ENCODE measurements around the gene TLX3. TPM values are rescaled to one million over a fixed set of nuclear protein-coding genes. Genes with fewer than 3 reads are reported as not detected.
A peak's percentile ranks its signal among the peaks of the same experiment; 100 is the strongest.

The TLX3 gene
- total RNA-seq, 2 donors from 2014 or later = not detected

GRCh38 chr5:171263181-171263580 lies 45.9 kb upstream of the TLX3 start:
- Mint-ChIP-seq H3K9me3 (no peaks in the 10 kb centered on the region), H3K4me3 (no peak overlapping the region), H3K27ac (no peak overlapping the region), H3K36me3 (ENCODE audit: low read depth) (peaks cover 3% of the 10 kb centered on the region), H3K4me1 (no peaks in the 10 kb centered on the region), H3K27me3 (ENCODE audit: insufficient read depth) (no peaks in the 10 kb centered on the region)
- H3K27ac ChIP-seq (ENCODE audit: low read depth, low read length) = no peak overlapping the region
- no peaks in the 10 kb centered on the region for H3K9me3 ChIP-seq (ENCODE audit: control insufficient read depth, low read length)
- no peaks in the 10 kb centered on the region for H3K36me3 ChIP-seq (ENCODE audit: control insufficient read depth, insufficient read depth, low read length)
- no peak overlapping the region for H3K9ac ChIP-seq (ENCODE audit: extremely low read depth, low read length, poor library complexity, severe bottlenecking)
- no peak for DNase-seq
- H3K27me3 ChIP-seq (ENCODE audit: control insufficient read depth, insufficient read depth, low read length, poor library complexity, severe bottlenecking) = no peaks in the 10 kb centered on the region
- H3K4me3 ChIP-seq (ENCODE audit: low read length) = no peak overlapping the region
- TF ChIP-seq, protein P1, sequence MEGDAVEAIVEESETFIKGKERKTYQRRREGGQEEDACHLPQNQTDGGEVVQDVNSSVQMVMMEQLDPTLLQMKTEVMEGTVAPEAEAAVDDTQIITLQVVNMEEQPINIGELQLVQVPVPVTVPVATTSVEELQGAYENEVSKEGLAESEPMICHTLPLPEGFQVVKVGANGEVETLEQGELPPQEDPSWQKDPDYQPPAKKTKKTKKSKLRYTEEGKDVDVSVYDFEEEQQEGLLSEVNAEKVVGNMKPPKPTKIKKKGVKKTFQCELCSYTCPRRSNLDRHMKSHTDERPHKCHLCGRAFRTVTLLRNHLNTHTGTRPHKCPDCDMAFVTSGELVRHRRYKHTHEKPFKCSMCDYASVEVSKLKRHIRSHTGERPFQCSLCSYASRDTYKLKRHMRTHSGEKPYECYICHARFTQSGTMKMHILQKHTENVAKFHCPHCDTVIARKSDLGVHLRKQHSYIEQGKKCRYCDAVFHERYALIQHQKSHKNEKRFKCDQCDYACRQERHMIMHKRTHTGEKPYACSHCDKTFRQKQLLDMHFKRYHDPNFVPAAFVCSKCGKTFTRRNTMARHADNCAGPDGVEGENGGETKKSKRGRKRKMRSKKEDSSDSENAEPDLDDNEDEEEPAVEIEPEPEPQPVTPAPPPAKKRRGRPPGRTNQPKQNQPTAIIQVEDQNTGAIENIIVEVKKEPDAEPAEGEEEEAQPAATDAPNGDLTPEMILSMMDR (conservative IDR thresholded peaks at IDR 0.05) = no peak
- H3K4me1 ChIP-seq (ENCODE audit: control insufficient read depth, insufficient read depth, low read length) = no peaks in the 10 kb centered on the region

DNA sequence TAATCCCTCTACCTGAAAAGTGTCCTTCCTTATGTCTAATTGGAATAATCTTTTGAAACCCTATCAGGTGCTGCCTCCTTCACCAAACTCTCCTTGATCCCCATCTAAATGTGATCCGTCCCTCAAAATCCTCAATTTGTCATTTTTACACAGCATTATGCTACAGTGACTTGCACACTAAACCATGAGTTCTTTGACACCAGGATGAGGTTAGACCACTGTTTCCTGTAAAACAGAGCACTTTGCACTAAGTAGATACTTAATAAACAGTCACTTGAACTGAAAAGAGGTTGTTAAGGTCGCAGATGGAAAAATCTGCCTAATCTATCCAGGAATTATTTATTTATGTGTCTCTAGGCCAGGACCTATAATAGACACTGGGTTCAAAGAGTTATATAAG lies 44.2 kb upstream of the TLX3 start:
- 89 to 91% methylated on average over 2 of the region's 2 CpGs for WGBS, 2 experiments (ENCODE audit: insufficient coverage in 1 of 2, insufficient read length in 1 of 2)
- no peak overlapping the region for H3K27ac ChIP-seq (ENCODE audit: low read depth, low read length)
- DNase-seq = no peak

DNA sequence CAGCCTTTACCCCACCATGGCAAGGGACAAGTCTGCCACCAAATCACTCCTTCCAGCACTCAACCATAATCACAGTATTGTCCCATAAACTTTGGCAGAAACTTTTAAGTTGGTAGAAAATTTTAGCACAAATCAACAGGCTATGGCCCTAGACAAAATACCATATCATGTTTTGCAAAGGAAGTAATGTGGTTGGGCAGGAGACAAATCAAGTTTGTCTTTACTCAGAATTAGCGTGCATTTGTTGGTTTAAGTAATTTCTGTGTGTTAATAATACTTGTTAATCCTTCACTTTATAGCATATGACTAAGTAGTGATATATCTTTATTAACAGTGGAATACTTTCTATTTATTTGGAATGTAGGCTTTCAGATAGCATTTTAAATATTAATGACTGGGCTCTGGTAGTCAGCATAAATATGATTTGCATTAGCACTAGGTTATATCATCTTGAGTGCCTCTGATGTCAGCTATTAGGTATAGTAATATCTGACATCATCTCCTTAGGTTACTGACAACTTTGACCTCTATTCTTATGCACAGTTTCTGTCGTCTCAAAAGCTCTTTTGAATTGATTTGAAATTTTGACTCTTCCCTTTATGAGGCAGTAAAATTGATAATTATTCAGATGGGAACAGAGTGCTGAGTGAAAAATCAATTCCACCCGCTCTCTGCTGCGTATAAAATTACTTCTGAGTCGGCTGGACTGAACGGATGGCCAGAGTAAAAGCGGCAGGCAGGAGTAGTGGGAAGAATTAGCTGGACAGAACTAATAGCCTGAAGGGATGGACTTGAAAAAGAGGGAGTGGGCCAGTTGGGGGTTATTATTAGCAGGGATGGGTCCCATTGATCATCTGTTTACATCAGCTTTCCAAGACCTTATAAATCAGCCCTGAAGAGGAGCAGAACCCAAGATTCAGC lies 40.1 kb upstream of the TLX3 start:
- no peak overlapping the region for H3K4me3 ChIP-seq (ENCODE audit: low read length)

More for the DNA sequence above, 44.2 kb upstream of the TLX3 start:
- no peak overlapping the region for H3K9ac ChIP-seq (ENCODE audit: extremely low read depth, low read length, poor library complexity, severe bottlenecking)
- H3K9me3 Mint-ChIP-seq = no peaks in the 10 kb centered on the region
- H3K27ac Mint-ChIP-seq = no peak overlapping the region
- no peaks in the 10 kb centered on the region for H3K4me1 ChIP-seq (ENCODE audit: control insufficient read depth, insufficient read depth, low read length)
- no peaks in the 10 kb centered on the region for H3K9me3 ChIP-seq (ENCODE audit: control insufficient read depth, low read length)
- no peak overlapping the region for H3K4me3 Mint-ChIP-seq
- H3K27me3 Mint-ChIP-seq (ENCODE audit: insufficient read depth) = no peaks in the 10 kb centered on the region
- H3K36me3 ChIP-seq (ENCODE audit: control insufficient read depth, insufficient read depth, low read length) = no peaks in the 10 kb centered on the region
- peaks cover 3% of the 10 kb centered on the region for H3K36me3 Mint-ChIP-seq (ENCODE audit: low read depth)
- H3K4me1 Mint-ChIP-seq = no peaks in the 10 kb centered on the region
- no peaks in the 10 kb centered on the region for H3K27me3 ChIP-seq (ENCODE audit: control insufficient read depth, insufficient read depth, low read length, poor library complexity, severe bottlenecking)
- H3K4me3 ChIP-seq (ENCODE audit: low read length) = no peak overlapping the region
- TF ChIP-seq, protein P1 (conservative IDR thresholded peaks at IDR 0.05) = no peak

More for the DNA sequence above, 40.1 kb upstream of the TLX3 start:
- Mint-ChIP-seq H3K27me3 (ENCODE audit: insufficient read depth) (no peaks in the 10 kb centered on the region), H3K27ac (no peak overlapping the region), H3K36me3 (ENCODE audit: low read depth) (peaks cover 3% of the 10 kb centered on the region), H3K4me3 (no peak overlapping the region), H3K9me3 (no peaks in the 10 kb centered on the region), H3K4me1 (no peaks in the 10 kb centered on the region)
- H3K9me3 ChIP-seq (ENCODE audit: control insufficient read depth, low read length) = peaks cover 3% of the 10 kb centered on the region
- H3K27ac ChIP-seq (ENCODE audit: low read depth, low read length) = peak overlapping the region; percentile 25
- 86 to 92% methylated on average over 5 to 7 of the region's 7 CpGs for WGBS, 2 experiments (ENCODE audit: insufficient coverage in 1 of 2, insufficient read length in 1 of 2)
- DNase-seq = no peak
- H3K36me3 ChIP-seq (ENCODE audit: control insufficient read depth, insufficient read depth, low read length) = no peaks in the 10 kb centered on the region
- no peak overlapping the region for H3K9ac ChIP-seq (ENCODE audit: extremely low read depth, low read length, poor library complexity, severe bottlenecking)
- TF ChIP-seq, protein P1 (conservative IDR thresholded peaks at IDR 0.05) = no peak
- no peaks in the 10 kb centered on the region for H3K4me1 ChIP-seq (ENCODE audit: control insufficient read depth, insufficient read depth, low read length)
- no peaks in the 10 kb centered on the region for H3K27me3 ChIP-seq (ENCODE audit: control insufficient read depth, insufficient read depth, low read length, poor library complexity, severe bottlenecking)

Measured in endodermal cell (in vitro differentiated cells).